GM23248 (cell line): ENCODE measurements around the gene TNP2.

Experiments used
- EZH2 ChIP-seq: fragments of 200-600 bp; sonication (generic); IDR thresholded peaks from 2 replicates; pipeline ENCODE4 v1.6.1; 2018; ENCODE audit warnings: antibody characterized with exemption, mild to moderate bottlenecking; ENCODE audit not compliant: insufficient read depth, poor library complexity, severe bottlenecking
- EZH2phosphoT487 ChIP-seq: fragments of 200-600 bp; sonication (generic); IDR thresholded peaks from 2 replicates; pipeline ENCODE4 v1.6.1; 2018; ENCODE audit warnings: antibody characterized with exemption, moderate library complexity, mild to moderate bottlenecking, low read depth; ENCODE audit not compliant: insufficient read depth

- TF ChIP-seq EZH2 (no peak), EZH2phosphoT487 (no peak)
These were observed 1.6 kb upstream of the TNP2 start for GRCh38 chr16:11270602-11271162.
